HepG2 (cell line): ENCODE results near the gene YIF1A. TPM values are rescaled to one million over a fixed set of nuclear protein-coding genes. Genes with fewer than 3 reads are reported as not detected.

Source experiments
- ATAC-seq: fragments of 200-7000 bp; cut with Tn5 transposase; 3 replicates; pipeline ENCODE4 v1.9.1; 2020; ENCODE audit warnings: mild to moderate bottlenecking, moderate library complexity
- BruUV-seq: library from RNA; stranded (reverse); fragments of 400-500 nt; replicated peaks from 2 replicates; lab custom pipeline; 2021; lab: Mats Ljungman, UMichigan
- CTCF ChIA-PET: fragments of 300-600 bp; formaldehyde crosslinking; extraction: SDS; loops from one replicate; lab custom pipeline; 2021; ENCODE audit warnings: low total read pairs, inconsistent platforms, low intra/inter-chr PET ratio; lab: Yijun Ruan, JAX
- POLR2A ChIA-PET: fragments of 350-600 bp; sonication (Branson Sonifier 250); formaldehyde crosslinking; loops from one replicate; lab custom pipeline; 2020; ENCODE audit warnings: antibody characterized with exemption, inconsistent platforms; lab: Yijun Ruan, JAX
- DNase-seq: peaks from one replicate; pipeline ENCODE4 v3.0.0-alpha.2; 2015; ENCODE audit warnings: low spot score
- FAIRE-seq: peaks from 3 replicates; lab custom pipeline; 2011; peaks lifted over from hg19 to GRCh38; lab: Jason Lieb, UNC
- H2AFZ ChIP-seq: one replicate; pipeline ENCODE4 v1.6.1; 2011; ENCODE audit warnings: low read length, inconsistent platforms
- H3K27ac ChIP-seq: fragments of 300-600 bp; 3 replicates; pipeline ENCODE4 v1.8.0; 2011; ENCODE audit warnings: mixed run types, mild to moderate bottlenecking, mixed read lengths, low read length, inconsistent platforms; ENCODE audit not compliant: insufficient read depth; ENCODE audit errors: extremely low read length
- H3K27me3 ChIP-seq, 2 experiments: fragments of 200-600 bp in 1 of 2; 2 replicates in 1 of 2; 3 replicates in 1 of 2; pipeline versions ENCODE4 v1.6.0 to v1.8.0; 2011; ENCODE audit warnings: low read length in 2 of 2, mild to moderate bottlenecking in 2 of 2, moderate library complexity in 2 of 2, inconsistent platforms in 1 of 2; ENCODE audit not compliant: insufficient read depth in 2 of 2, control insufficient read depth in 1 of 2
- H3K36me3 ChIP-seq, 2 experiments: fragments of 200-600 bp in 1 of 2; replicated peaks in 1 of 2; 2 replicates in 1 of 2; 3 replicates in 1 of 2; pipeline versions ENCODE4 v1.5.1 to v1.8.0; 2011; ENCODE audit warnings: low read length in 2 of 2, inconsistent platforms in 1 of 2; ENCODE audit not compliant: insufficient read depth in 2 of 2, control insufficient read depth in 1 of 2
- H3K4me1 ChIP-seq: 2 replicates; pipeline ENCODE4 v1.5.1; 2012; ENCODE audit warnings: low read length, inconsistent platforms; ENCODE audit not compliant: insufficient read depth
- H3K4me2 ChIP-seq: 2 replicates; pipeline ENCODE4 v1.6.0; 2011; ENCODE audit warnings: low read depth, low read length, inconsistent platforms
- H3K4me3 ChIP-seq, 3 experiments: fragments of 200-600 bp in 1 of 3; sonication (generic), shearing (Covaris generic) in 1 of 3; replicated peaks in 1 of 3; 2 replicates each; pipeline ENCODE4 v1.5.1; 2011 to 2016; ENCODE audit warnings: low read length in 3 of 3, inconsistent platforms in 2 of 3, low read depth in 2 of 3, mild to moderate bottlenecking in 2 of 3, control low read depth in 1 of 3, mixed read lengths in 1 of 3; ENCODE audit not compliant: insufficient read depth in 1 of 3
- H3K79me2 ChIP-seq: one replicate; pipeline ENCODE4 v1.6.1; 2011; ENCODE audit warnings: low read length, inconsistent platforms; ENCODE audit not compliant: insufficient read depth
- H3K9ac ChIP-seq: 2 replicates; pipeline ENCODE4 v1.6.0; 2011; ENCODE audit warnings: mild to moderate bottlenecking, low read depth, low read length, inconsistent platforms; ENCODE audit not compliant: insufficient read depth
- H3K9me3 ChIP-seq: 2 replicates; pipeline ENCODE4 v1.5.1; 2012; ENCODE audit warnings: mild to moderate bottlenecking, low read length
- H4K20me1 ChIP-seq: 2 replicates; pipeline ENCODE4 v1.6.0; 2011; ENCODE audit warnings: inconsistent platforms, mild to moderate bottlenecking, low read length, moderate library complexity; ENCODE audit not compliant: insufficient read depth
- ATF4 ChIP-seq, 2 experiments: fragments of 450-650 bp in 1 of 2; sonication (generic) in 1 of 2; formaldehyde crosslinking; IDR thresholded peaks; 2 replicates each; pipeline versions ENCODE4 v1.5.0 to v1.8.0; 2020 to 2022; ENCODE audit warnings: mild to moderate bottlenecking in 1 of 2, missing genetic modification reagents in 1 of 2
- ATF7-NPFF ChIP-seq: sonication (generic); formaldehyde crosslinking; IDR thresholded peaks from 2 replicates; pipeline ENCODE4 v1.8.1; 2023; ENCODE audit warnings: mild to moderate bottlenecking, low read depth, missing genetic modification reagents, moderate library complexity
- CCDC6 ChIP-seq: sonication (generic); formaldehyde crosslinking; IDR thresholded peaks from 2 replicates; pipeline ENCODE4 v1.8.1; 2022; ENCODE audit warnings: mild to moderate bottlenecking, missing genetic modification reagents, moderate library complexity
- JDP2 ChIP-seq: sonication (generic); formaldehyde crosslinking; IDR thresholded peaks from 2 replicates; pipeline ENCODE4 v1.8.1; 2022; ENCODE audit warnings: missing genetic modification reagents, borderline replicate concordance
- PBX2 ChIP-seq: IDR thresholded peaks from 2 replicates; pipeline ENCODE4 v1.6.1; 2016; ENCODE audit warnings: control low read depth
- REXO4 ChIP-seq: sonication (generic); formaldehyde crosslinking; IDR thresholded peaks from 2 replicates; pipeline ENCODE4 v1.8.0; 2022; ENCODE audit warnings: missing genetic modification reagents, mild to moderate bottlenecking, borderline replicate concordance
- SMC3 ChIP-seq: IDR thresholded peaks from 2 replicates; pipeline ENCODE4 v1.6.1; 2011; ENCODE audit warnings: low read length, improper control_type of control experiment
- STAG1 ChIP-seq: sonication (generic); formaldehyde crosslinking; IDR thresholded peaks from 2 replicates; pipeline ENCODE4 v1.4.0; 2020; ENCODE audit warnings: missing genetic modification reagents
- THYN1 ChIP-seq: sonication (generic); formaldehyde crosslinking; IDR thresholded peaks from 2 replicates; pipeline ENCODE4 v1.8.1; 2023; ENCODE audit warnings: low read depth, mild to moderate bottlenecking, moderate library complexity, missing genetic modification reagents, borderline replicate concordance
- ZNF10 ChIP-seq: sonication (generic); formaldehyde crosslinking; IDR thresholded peaks from 2 replicates; pipeline ENCODE4 v1.4.0; 2020; ENCODE audit warnings: mild to moderate bottlenecking, low read depth, missing genetic modification reagents, borderline replicate concordance
- ZNF431 ChIP-seq: sonication (generic); formaldehyde crosslinking; IDR thresholded peaks from 2 replicates; pipeline ENCODE4 v1.9.0; 2022; ENCODE audit warnings: missing genetic modification reagents, low read depth, mild to moderate bottlenecking, borderline replicate concordance
- ZNF530 ChIP-seq: sonication (generic); formaldehyde crosslinking; IDR thresholded peaks from 2 replicates; pipeline ENCODE4 v1.5.0; 2020; ENCODE audit warnings: low read depth, mild to moderate bottlenecking, missing genetic modification reagents
- ZNF616 ChIP-seq: sonication (generic); formaldehyde crosslinking; IDR thresholded peaks from 2 replicates; pipeline ENCODE4 v1.5.0; 2020; ENCODE audit warnings: low read depth, mild to moderate bottlenecking, missing genetic modification reagents
- ZNF737 ChIP-seq: sonication (generic); formaldehyde crosslinking; IDR thresholded peaks from 2 replicates; pipeline ENCODE4 v1.5.0; 2020; ENCODE audit warnings: missing genetic modification reagents, mild to moderate bottlenecking, borderline replicate concordance
- ZNF891 ChIP-seq: sonication (generic); formaldehyde crosslinking; IDR thresholded peaks from 2 replicates; pipeline ENCODE4 v1.5.0; 2020; ENCODE audit warnings: mild to moderate bottlenecking, missing genetic modification reagents
- WGBS: methylation state at CpG from one replicate; pipeline ENCODE4 v1.1.6; 2017; ENCODE audit warnings: low lambda C conversion rate; 5-methylcytosine and 5-hydroxymethylcytosine counted together
- in situ Hi-C: cut with HindIII; loops from 2 replicates; pipeline ENCODE4 v1.10.0; 2017; ENCODE audit warnings: low pct_unique_long_range_greater_than_20kb; ENCODE audit not compliant: extremely low pct_ligation_motif_present
- intact Hi-C: fragments of 100-400 bp; cut with micrococcal nuclease; formaldehyde crosslinking; loops from one replicate; pipeline ENCODE4 v1.10.0; 2022; ENCODE audit not compliant: unreplicated experiment
- polyA plus RNA-seq, 8 experiments: library from polyadenylated mRNA; depleted of rRNA in 3 of 8; stranded (reverse) in 7 of 8; unstranded in 1 of 8; fragments of >200 nt; fragmentation: Illumina TruSeq in 4 of 8; extraction: Trizol in 4 of 8; gene quantifications; 2 replicates each; pipeline versions ENCODE4 v1.2.1 to v1.2.3, GENCODE V29; 2011 to 2016; ENCODE audit warnings: low read depth in 4 of 8, missing spikeins in 1 of 8, mixed read lengths in 1 of 8; ENCODE audit not compliant: insufficient read depth in 1 of 8
- total RNA-seq, 5 experiments: library from RNA; depleted of rRNA; stranded (reverse); fragments of >200 nt; fragmentation: Illumina TruSeq; extraction: Trizol; gene quantifications; 2 replicates each; pipeline ENCODE4 v1.2.3, GENCODE V29; 2016; ENCODE audit warnings: low read depth in 1 of 5
- TF ChIP-seq, protein P1 (sequence below): sonication (generic); formaldehyde crosslinking; IDR thresholded peaks from 2 replicates; pipeline ENCODE4 v1.5.1; 2020; ENCODE audit warnings: mild to moderate bottlenecking, moderate library complexity, missing genetic modification reagents
- TF ChIP-seq, protein P2 (sequence below): sonication (generic); formaldehyde crosslinking; IDR thresholded peaks from 2 replicates; pipeline ENCODE4 v1.8.0; 2022; ENCODE audit warnings: mild to moderate bottlenecking, missing genetic modification reagents, borderline replicate concordance

The YIF1A gene
- total and polyA plus RNA-seq, 2 of the 13 experiments (the other 11 are each of a cell fraction or from before 2014, with no cell fraction given), result 133 to 145 TPM

DNA sequence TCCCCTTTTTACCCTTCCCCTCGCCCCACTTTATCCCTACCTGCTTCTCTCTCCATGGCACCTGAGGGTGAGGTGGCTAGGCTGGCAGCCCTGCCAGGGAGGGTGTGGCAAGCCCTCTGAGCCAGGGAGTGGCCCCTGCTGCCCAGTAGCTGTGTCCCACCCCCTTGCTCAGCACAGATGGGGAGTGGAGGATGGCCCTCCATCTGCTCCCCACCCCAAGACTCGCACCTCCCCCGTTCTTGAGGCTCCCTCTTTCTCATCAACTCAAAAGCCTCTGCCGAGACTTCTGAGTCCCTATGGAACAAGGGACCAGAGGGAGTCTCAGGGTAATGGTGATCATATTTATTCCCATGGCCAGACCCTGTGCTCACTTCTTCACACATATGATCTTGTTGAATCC is 4.4 kb upstream of the YIF1A start:
- peaks cover 3% of the 10 kb centered on the region for H3K79me2 ChIP-seq
- no peaks in the 10 kb centered on the region for H4K20me1 ChIP-seq
- no peaks in the 10 kb centered on the region for H3K36me3 ChIP-seq
- FAIRE-seq (no peak), ATAC-seq (no peak), DNase-seq (no peak)
- POLR2A ChIA-PET, result no interaction called here
- WGBS, result 17% methylated on average over 4 of the region's 4 CpGs
- peaks cover 3 to 40% of the 10 kb centered on the region in 2 experiments; a peak in 4 of 5 replicates for H3K27me3 ChIP-seq
- in situ Hi-C loops, result loop anchor here (5.0 kb wide), 1 partner anchor 34 kb away; no protein-coding TSS in a partner anchor
- H3K9ac ChIP-seq, result no peak overlapping the region
- no peak overlapping the region for H3K4me2 ChIP-seq
- no peak overlapping the region for H2AFZ ChIP-seq
- intact Hi-C loops, result no loop called here
- H3K27ac ChIP-seq, result no peak overlapping the region
- H3K9me3 ChIP-seq, result no peaks in the 10 kb centered on the region
- peaks cover 36% of the 10 kb centered on the region for H3K4me1 ChIP-seq
- BruUV-seq, result no TSS peak
- H3K4me3 ChIP-seq, result no peak overlapping the region
- CTCF ChIA-PET, result no interaction called here
- TF ChIP-seq ZNF431 (CRISPR knock-in tag) (no peak), ZNF530 (CRISPR knock-in tag) (no peak), ATF7-NPFF (no peak), ZNF891 (CRISPR knock-in tag) (no peak), REXO4 (CRISPR knock-in tag) (no peak), ZNF737 (no peak), ZNF10 (CRISPR knock-in tag) (no peak), JDP2 (CRISPR knock-in tag) (no peak), ATF4 (CRISPR knock-in tag; IDR thresholded peaks at IDR 0.05) (no peak), SMC3 (no peak), THYN1 (CRISPR knock-in tag) (no peak), PBX2 (CRISPR knock-in tag) (no peak), CCDC6 (no peak), ZNF616 (CRISPR knock-in tag) (no peak), STAG1 (CRISPR knock-in tag) (no peak)
- TF ChIP-seq, protein P1, sequence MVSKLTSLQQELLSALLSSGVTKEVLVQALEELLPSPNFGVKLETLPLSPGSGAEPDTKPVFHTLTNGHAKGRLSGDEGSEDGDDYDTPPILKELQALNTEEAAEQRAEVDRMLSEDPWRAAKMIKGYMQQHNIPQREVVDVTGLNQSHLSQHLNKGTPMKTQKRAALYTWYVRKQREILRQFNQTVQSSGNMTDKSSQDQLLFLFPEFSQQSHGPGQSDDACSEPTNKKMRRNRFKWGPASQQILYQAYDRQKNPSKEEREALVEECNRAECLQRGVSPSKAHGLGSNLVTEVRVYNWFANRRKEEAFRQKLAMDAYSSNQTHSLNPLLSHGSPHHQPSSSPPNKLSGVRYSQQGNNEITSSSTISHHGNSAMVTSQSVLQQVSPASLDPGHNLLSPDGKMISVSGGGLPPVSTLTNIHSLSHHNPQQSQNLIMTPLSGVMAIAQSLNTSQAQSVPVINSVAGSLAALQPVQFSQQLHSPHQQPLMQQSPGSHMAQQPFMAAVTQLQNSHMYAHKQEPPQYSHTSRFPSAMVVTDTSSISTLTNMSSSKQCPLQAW (CRISPR knock-in tag), result no peak
- TF ChIP-seq, protein P2, sequence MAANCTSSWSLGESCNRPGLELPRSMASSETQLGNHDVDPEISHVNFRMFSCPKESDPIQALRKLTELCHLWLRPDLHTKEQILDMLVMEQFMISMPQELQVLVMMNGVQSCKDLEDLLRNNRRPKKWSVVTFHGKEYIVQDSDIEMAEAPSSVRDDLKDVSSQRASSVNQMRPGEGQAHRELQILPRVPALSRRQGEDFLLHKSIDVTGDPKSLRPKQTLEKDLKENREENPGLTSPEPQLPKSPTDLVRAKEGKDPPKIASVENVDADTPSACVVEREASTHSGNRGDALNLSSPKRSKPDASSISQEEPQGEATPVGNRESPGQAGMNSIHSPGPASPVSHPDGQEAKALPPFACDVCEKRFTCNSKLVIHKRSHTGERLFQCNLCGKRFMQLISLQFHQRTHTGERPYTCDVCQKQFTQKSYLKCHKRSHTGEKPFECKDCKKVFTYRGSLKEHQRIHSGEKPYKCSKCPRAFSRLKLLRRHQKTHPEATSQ (CRISPR knock-in tag), result no peak
